C4-2B (cell line): ENCODE data around the gene FIZ1.

Source experiments
- CTCF ChIP-seq: fragments of 450-650 bp; conservative IDR thresholded peaks from 2 replicates; pipeline ENCODE4 v1.5.1; 2017; ENCODE audit warnings: mild to moderate bottlenecking
- ZFX ChIP-seq: fragments of 450-650 bp; IDR thresholded peaks from 2 replicates; pipeline ENCODE4 v1.6.1; 2017

DNA sequence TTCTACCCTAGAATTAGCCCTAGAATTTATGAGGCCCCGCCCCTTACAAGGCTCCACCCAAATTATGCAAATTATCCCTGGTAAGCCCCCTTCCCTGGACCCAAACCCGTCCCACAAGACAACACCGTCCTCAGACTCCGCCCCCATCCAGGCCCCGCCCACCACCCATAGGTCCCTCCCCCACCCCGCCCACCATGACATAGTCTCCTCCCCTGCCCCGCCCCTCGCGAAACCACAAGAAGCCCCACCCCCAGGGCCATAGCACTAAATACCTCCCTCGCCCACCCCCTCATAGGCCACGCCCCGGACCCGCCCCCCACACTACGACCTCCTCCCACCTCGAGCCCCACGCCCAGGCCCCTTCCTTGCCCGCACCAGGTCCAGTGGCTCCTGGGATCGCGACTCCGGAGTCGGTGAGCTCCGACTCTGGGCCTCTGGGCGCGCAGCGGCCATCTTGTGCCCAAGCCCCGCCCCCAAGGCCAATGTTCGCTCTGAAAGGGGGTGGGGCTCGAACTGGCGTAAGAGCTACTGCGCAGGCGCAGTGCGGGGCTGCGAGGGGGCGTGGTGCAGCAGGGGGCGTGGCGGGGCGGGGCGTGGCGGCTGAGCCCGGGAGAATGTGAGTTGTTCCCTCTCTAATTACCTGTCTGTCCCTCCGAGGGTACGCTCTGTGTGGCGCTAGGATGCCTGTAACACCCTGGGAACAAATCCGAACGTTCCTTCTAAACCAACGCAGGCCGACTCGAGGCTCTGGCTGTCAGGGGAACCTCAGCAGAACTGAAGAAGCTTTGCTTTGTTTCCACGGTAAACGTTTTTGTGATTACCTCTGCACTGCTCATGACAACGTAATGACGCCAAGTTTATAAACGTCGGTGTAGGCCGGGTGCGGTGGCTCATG lies 25.0 kb upstream of the FIZ1 start, which contains the start of gene ZNF784:
- no peak for TF ChIP-seq CTCF
- TF ChIP-seq ZFX = no peak
